Measurements from ENCODE around the gene SEC14L3. TPM values are rescaled to one million over a fixed set of nuclear protein-coding genes. Genes with fewer than 3 reads are reported as not detected.

SEC14L3 gene
- polyA plus RNA-seq, 3 donors: not detected

GRCh38 chr22:30447656-30448055 lies 24.2 kb downstream of the SEC14L3 start:
- Histone ChIP-seq H3K4me3 (replicated peaks in 1 of 3; ENCODE audit: low read depth in 2 of 3, low read length in 3 of 3) (no peak overlapping the region), H3K4me1 (ENCODE audit: control insufficient read depth in 1 of 2, insufficient read depth in 2 of 2, low read length in 2 of 2) (peaks cover 4 to 5% of the 10 kb centered on the region in 2 donors), H3K27ac (ENCODE audit: low read depth in 1 of 2, low read length in 2 of 2) (no peak overlapping the region), H3K79me2 (ENCODE audit: insufficient read depth, low read length) (no peaks in the 10 kb centered on the region), H3K27me3 (ENCODE audit: control insufficient read depth in 2 of 2, insufficient read depth in 2 of 2, low read length in 2 of 2) (peaks cover 14 to 35% of the 10 kb centered on the region in 2 donors), H3K36me3 (replicated peaks in 1 of 2; ENCODE audit: control insufficient read depth in 1 of 2, insufficient read depth in 2 of 2, low read length in 2 of 2) (no peaks in the 10 kb centered on the region), H3K9ac (ENCODE audit: insufficient read depth, low read length, poor library complexity, severe bottlenecking) (no peak overlapping the region), H4K20me1 (ENCODE audit: insufficient read depth, low read length) (no peaks in the 10 kb centered on the region), H3K9me3 (replicated peaks in 1 of 2; ENCODE audit: control insufficient read depth in 1 of 2, insufficient read depth in 1 of 2, low read length in 2 of 2) (no peaks in the 10 kb centered on the region), H2AFZ (ENCODE audit: insufficient read depth, low read depth, low read length, poor library complexity, severe bottlenecking) (no peak overlapping the region), H3K4me2 (replicated peaks; ENCODE audit: extremely low read depth, low read length, poor library complexity, severe bottlenecking) (no peak overlapping the region)
- H3K36me3 Mint-ChIP-seq: no peaks in the 10 kb centered on the region
- 87% methylated on average over 2 of the region's 3 CpGs for WGBS (ENCODE audit: insufficient coverage)
- TF ChIP-seq CTCF (IDR thresholded peaks at IDR 0.05): no peak
- peaks cover 12% of the 10 kb centered on the region for H3K4me1 Mint-ChIP-seq
- H3K9me3 Mint-ChIP-seq: peaks cover 0 to 7% (median 4%) of the 10 kb centered on the region in 7 donors
- intact Hi-C loops (cut with micrococcal nuclease): loop anchor here in 1 of 2 donors (10.0 kb wide), 1 partner anchor 147 kb away; the partner anchor contains the start of gene PES1
- DNase-seq: no peak
- peak overlapping the region in 1 of 7 donors; percentile 41 for H3K27ac Mint-ChIP-seq
- H3K27me3 Mint-ChIP-seq (ENCODE audit: low read depth in 3 of 3): peaks cover 39 to 66% (median 55%) of the 10 kb centered on the region in 3 donors
- H3K4me3 Mint-ChIP-seq: no peak overlapping the region

- Mint-ChIP-seq H3K4me3 (peak overlapping the region in 1 of 2 donors; percentile 18), H3K4me1 (peaks cover 26% of the 10 kb centered on the region)
Measured at GRCh38 chr22:30445438-30446145, 26.2 kb downstream of the SEC14L3 start.

More at GRCh38 chr22:30445438-30446145, 26.2 kb downstream of the SEC14L3 start:
- H3K27ac Mint-ChIP-seq: peak overlapping the region in 2 of 7 donors; percentile 28 to 51
- peaks cover 12 to 15% of the 10 kb centered on the region in 2 donors for H3K4me1 ChIP-seq (ENCODE audit: control insufficient read depth in 1 of 2, insufficient read depth in 2 of 2, low read length in 2 of 2)
- no peaks in the 10 kb centered on the region for H4K20me1 ChIP-seq (ENCODE audit: insufficient read depth, low read length)
- no peak overlapping the region for H3K4me2 ChIP-seq (replicated peaks; ENCODE audit: extremely low read depth, low read length, poor library complexity, severe bottlenecking)
- H3K27me3 ChIP-seq (ENCODE audit: control insufficient read depth in 2 of 2, insufficient read depth in 2 of 2, low read length in 2 of 2): peaks cover 14 to 41% of the 10 kb centered on the region in 2 donors
- H3K9me3 Mint-ChIP-seq: peaks cover 0 to 12% (median 9%) of the 10 kb centered on the region in 7 donors
- peak; percentile 68 for TF ChIP-seq CTCF (IDR thresholded peaks at IDR 0.05)
- peak in 2 of 3 donors; percentile 8 to 48 for DNase-seq
- peaks cover 0 to 3% of the 10 kb centered on the region in 2 donors for H3K36me3 Mint-ChIP-seq
- H3K27me3 Mint-ChIP-seq (ENCODE audit: low read depth in 3 of 3): peaks cover 52 to 70% (median 63%) of the 10 kb centered on the region in 3 donors
- no peak overlapping the region for H2AFZ ChIP-seq (ENCODE audit: insufficient read depth, low read depth, low read length, poor library complexity, severe bottlenecking)
- no peaks in the 10 kb centered on the region for H3K9me3 ChIP-seq (replicated peaks in 1 of 2; ENCODE audit: control insufficient read depth in 1 of 2, insufficient read depth in 1 of 2, low read length in 2 of 2)
- H3K36me3 ChIP-seq (replicated peaks in 1 of 2; ENCODE audit: control insufficient read depth in 1 of 2, insufficient read depth in 2 of 2, low read length in 2 of 2): no peaks in the 10 kb centered on the region
- intact Hi-C loops (cut with micrococcal nuclease): loop anchor here in 1 of 2 donors (10.0 kb wide), 1 partner anchor 149 kb away; the partner anchor contains the start of gene PES1
- no peak overlapping the region for H3K9ac ChIP-seq (ENCODE audit: insufficient read depth, low read length, poor library complexity, severe bottlenecking)
- H3K4me3 ChIP-seq (replicated peaks in 1 of 3; ENCODE audit: low read depth in 2 of 3, low read length in 3 of 3): no peak overlapping the region
- H3K27ac ChIP-seq (ENCODE audit: low read depth in 1 of 2, low read length in 2 of 2): no peak overlapping the region
- no CpG with 5 or more reads among the region's 5 CpGs for WGBS (ENCODE audit: insufficient coverage)
- no peaks in the 10 kb centered on the region for H3K79me2 ChIP-seq (ENCODE audit: insufficient read depth, low read length)
